GM06990 (cell line): Measurements from ENCODE around the gene IRX5.

Experiments
- DNase-seq: peaks from one replicate; pipeline ENCODE4 v3.0.0-alpha.2; 2011; ENCODE audit not compliant: insufficient read length; ENCODE audit errors: extremely low read depth
- H3K27me3 ChIP-seq: replicated peaks from 2 replicates; pipeline ENCODE4 v1.6.0; 2011; ENCODE audit warnings: low read length; ENCODE audit not compliant: control insufficient read depth, insufficient read depth
- H3K36me3 ChIP-seq: 2 replicates; pipeline ENCODE4 v1.5.1; 2011; ENCODE audit warnings: low read length; ENCODE audit not compliant: control insufficient read depth, insufficient read depth
- H3K4me3 ChIP-seq: replicated peaks from 2 replicates; pipeline ENCODE4 v1.5.1; 2011; ENCODE audit warnings: low read depth, mild to moderate bottlenecking, control low read depth, low read length
- TF ChIP-seq, protein P1 (sequence below): IDR thresholded peaks from 2 replicates; pipeline ENCODE4 v1.5.1; 2011; ENCODE audit warnings: low read length, control low read depth, mild to moderate bottlenecking, inconsistent platforms; ENCODE audit not compliant: insufficient read depth, poor library complexity, severe bottlenecking

IRX5 gene

DNA sequence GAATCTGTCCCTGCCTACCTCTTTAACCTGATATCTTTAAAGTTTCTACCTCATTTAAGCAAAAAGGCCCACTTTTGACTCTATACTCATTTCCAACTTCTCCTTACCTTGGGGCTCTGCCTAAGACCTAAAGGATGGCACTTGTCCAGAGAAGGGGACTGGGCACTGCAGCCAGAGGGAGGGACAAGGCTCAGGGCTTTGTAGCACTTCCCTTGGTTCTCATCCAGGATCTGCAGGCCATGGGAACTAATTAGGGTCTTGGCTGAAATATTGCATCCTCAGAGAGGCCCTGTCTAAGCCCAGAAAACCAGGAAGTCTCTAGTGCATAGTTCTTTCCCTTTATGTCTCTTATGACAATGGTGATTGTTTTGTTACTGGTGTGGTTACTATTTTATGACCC is 37.3 kb downstream of the IRX5 start:
- TF ChIP-seq, protein P1, sequence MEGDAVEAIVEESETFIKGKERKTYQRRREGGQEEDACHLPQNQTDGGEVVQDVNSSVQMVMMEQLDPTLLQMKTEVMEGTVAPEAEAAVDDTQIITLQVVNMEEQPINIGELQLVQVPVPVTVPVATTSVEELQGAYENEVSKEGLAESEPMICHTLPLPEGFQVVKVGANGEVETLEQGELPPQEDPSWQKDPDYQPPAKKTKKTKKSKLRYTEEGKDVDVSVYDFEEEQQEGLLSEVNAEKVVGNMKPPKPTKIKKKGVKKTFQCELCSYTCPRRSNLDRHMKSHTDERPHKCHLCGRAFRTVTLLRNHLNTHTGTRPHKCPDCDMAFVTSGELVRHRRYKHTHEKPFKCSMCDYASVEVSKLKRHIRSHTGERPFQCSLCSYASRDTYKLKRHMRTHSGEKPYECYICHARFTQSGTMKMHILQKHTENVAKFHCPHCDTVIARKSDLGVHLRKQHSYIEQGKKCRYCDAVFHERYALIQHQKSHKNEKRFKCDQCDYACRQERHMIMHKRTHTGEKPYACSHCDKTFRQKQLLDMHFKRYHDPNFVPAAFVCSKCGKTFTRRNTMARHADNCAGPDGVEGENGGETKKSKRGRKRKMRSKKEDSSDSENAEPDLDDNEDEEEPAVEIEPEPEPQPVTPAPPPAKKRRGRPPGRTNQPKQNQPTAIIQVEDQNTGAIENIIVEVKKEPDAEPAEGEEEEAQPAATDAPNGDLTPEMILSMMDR = no peak
- Histone ChIP-seq H3K36me3 (no peaks in the 10 kb centered on the region), H3K4me3 (no peak overlapping the region), H3K27me3 (no peaks in the 10 kb centered on the region)
- no peak for DNase-seq

DNA sequence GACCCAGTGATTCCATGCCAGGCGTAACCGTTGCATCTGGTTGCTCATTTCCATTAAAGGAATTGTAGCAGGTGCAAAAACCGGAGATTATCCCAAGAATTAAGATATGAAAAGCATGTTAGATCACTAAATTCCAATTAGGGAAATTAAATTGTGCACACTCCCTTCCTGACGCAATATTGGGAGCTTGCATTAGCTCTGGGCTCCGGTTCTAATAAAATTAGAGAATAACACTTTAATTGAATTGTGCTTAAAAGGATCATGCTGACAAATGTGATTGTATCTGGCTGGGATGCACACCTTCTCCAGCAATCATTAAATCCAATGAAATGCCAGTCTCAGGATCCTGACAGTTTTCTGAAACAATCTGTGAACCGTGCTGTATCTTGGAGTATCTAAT is 38.1 kb downstream of the IRX5 start:
- no peak overlapping the region for H3K4me3 ChIP-seq
- no peaks in the 10 kb centered on the region for H3K27me3 ChIP-seq
- TF ChIP-seq, protein P1 = no peak
- no peak for DNase-seq
- no peaks in the 10 kb centered on the region for H3K36me3 ChIP-seq

DNA sequence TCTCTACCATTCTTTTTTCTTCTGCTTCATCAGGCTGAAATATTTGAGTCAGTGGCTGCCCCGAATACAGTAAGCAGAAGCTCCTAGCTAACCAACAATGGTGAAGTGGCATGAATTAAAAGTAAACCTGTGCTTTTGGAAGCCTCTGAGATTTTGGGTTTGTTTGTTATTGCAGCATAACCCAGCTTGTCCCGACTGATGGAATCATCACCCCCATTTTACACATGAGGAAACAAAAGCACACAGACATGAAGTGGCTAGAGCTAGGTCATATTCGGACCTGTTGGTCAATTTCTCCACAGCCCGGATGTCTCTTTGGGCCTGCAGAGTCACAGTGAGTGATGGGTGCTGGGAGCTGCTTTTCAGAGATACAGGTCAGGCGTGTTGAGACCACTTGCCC is 39.4 kb downstream of the IRX5 start:
- no peak for DNase-seq
- TF ChIP-seq, protein P1 = no peak
- H3K27me3 ChIP-seq = no peaks in the 10 kb centered on the region
- no peaks in the 10 kb centered on the region for H3K36me3 ChIP-seq
- no peak overlapping the region for H3K4me3 ChIP-seq

DNA sequence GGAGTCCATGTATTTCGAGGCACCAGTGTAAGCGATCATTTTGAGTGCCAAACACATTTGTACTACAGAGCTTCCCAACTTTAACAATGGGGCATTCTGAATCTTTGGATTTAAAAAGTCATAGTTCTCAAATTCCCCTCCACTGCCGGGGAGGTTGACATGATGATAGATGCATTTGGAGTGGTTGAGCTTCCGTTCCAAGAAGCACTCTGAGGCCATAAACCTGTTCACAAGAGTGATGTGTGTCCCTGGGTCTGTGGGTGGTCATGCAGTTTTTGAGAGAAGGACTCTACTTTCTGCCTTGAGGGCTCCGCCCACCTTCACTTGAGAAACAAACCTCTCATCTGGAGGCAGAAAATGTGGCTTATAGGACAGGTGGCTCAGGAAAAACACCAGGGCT is 43.7 kb downstream of the IRX5 start:
- TF ChIP-seq, protein P1 = no peak
- Histone ChIP-seq H3K36me3 (no peaks in the 10 kb centered on the region), H3K4me3 (no peak overlapping the region), H3K27me3 (no peaks in the 10 kb centered on the region; the same call in 1 of the 2 replicates)
- DNase-seq = no peak

DNA sequence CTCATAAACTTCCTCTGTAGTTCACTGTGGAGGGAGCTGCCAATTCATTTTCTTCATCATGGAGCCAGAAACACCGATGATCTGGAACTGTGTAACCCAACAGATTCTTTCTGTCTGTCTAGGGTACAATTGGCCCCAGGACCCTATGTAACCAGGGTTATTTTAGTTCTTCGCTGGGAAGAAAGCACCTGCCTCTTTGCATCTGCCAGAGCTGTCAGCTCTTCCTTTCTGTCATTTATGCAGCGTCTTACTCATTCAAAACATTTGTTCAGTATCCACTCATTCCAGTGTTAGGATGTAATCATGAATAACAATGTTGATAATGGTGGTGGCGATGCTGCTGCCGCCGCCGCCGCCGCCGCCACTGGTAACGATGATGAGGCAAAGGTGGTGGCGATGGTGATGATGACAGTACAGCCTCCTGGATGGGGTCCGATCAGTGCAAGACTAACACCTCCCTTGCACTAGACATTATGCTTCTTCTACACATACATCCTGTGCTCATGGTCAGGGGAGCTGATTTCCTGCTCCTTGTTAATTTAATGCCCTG is 46.1 kb downstream of the IRX5 start:
- DNase-seq = no peak
- H3K4me3 ChIP-seq = no peak overlapping the region
- no peaks in the 10 kb centered on the region for H3K36me3 ChIP-seq
- TF ChIP-seq, protein P1 = no peak
- H3K27me3 ChIP-seq = no peaks in the 10 kb centered on the region; the same call in 1 of the 2 replicates

DNA sequence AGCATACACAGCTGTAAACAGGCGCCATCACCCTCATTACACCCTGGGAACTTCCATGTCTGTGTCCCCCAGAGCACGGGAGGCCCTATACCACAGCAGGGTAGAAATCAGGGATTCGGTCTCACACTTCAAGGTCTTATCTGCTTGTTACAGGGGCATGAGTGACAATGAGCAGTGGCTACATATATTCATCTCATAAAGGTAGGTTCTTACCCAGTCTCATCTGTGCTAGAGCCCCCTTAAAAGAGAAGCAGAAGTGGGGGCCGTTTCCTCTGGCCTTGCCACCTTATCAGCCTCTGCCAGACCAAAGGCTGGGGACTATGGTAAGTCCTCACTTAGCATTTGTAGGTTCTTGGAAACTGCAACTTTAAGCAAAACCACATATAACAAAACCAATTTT is 46.5 kb downstream of the IRX5 start:
- Histone ChIP-seq H3K4me3 (no peak overlapping the region), H3K27me3 (no peaks in the 10 kb centered on the region; the same call in 1 of the 2 replicates), H3K36me3 (no peaks in the 10 kb centered on the region)
- TF ChIP-seq, protein P1 = no peak
- no peak for DNase-seq
